Right lobe of liver (tissue), 4 donors: ENCODE results near the gene MIAT.

Source experiments
- POLR2A ChIP-seq: fragments of 450-650 bp; IDR thresholded peaks from one replicate; pipeline ENCODE4 v1.6.1; 2017; ENCODE audit warnings: antibody characterized with exemption, mild to moderate bottlenecking
- TF ChIP-seq, protein P1 (sequence below), 4 donors: fragments of 200-600 bp in 3 of 4; fragments of 450-650 bp in 1 of 4; IDR thresholded peaks; one replicate each; pipeline versions ENCODE4 v1.5.1 to v1.8.0; 2016 to 2022; ENCODE audit warnings: antibody characterized with exemption in 4 of 4, mild to moderate bottlenecking in 2 of 4
- donor health status: DM: no; HTN: no; CAD: no.
- donor health status: DM: no; HTN: no; CAD: no.
- donor health status: DM: no; HTN: yes; CAD: no.

DNA sequence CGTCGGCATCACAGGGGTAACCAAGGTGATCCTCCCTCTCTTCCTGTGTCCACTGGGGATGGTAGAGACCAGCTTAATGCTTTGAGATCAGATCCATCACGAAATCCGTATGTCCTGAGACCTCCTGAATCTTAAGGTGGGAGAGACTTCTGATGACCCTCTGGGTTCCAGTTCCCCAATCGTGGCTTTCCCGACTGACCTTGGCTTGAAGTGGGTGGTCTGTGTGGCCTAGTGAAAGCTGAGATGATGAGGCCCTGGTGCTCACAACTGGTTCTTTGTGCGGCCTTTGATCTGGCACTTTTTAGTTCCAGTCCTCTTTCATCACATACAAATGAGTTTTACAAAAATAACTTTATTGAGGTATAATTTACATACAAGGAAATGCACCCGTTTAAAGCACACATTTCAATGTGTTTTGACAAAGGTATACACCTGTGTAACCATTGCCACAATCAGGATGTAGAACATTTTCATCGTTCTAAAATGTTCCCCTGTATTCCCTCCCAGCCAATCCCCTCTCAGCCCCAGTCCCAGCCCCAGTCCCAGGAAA, 6.1 kb downstream of the MIAT start:
- TF ChIP-seq POLR2A: no peak
- TF ChIP-seq, protein P1, sequence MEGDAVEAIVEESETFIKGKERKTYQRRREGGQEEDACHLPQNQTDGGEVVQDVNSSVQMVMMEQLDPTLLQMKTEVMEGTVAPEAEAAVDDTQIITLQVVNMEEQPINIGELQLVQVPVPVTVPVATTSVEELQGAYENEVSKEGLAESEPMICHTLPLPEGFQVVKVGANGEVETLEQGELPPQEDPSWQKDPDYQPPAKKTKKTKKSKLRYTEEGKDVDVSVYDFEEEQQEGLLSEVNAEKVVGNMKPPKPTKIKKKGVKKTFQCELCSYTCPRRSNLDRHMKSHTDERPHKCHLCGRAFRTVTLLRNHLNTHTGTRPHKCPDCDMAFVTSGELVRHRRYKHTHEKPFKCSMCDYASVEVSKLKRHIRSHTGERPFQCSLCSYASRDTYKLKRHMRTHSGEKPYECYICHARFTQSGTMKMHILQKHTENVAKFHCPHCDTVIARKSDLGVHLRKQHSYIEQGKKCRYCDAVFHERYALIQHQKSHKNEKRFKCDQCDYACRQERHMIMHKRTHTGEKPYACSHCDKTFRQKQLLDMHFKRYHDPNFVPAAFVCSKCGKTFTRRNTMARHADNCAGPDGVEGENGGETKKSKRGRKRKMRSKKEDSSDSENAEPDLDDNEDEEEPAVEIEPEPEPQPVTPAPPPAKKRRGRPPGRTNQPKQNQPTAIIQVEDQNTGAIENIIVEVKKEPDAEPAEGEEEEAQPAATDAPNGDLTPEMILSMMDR (IDR thresholded peaks at IDR 0.05): no peak
